RCC 7860 (cell line): ENCODE data around the gene GCLC.

Source experiments
- DNase-seq: peaks from one replicate; pipeline ENCODE4 v3.0.0-alpha.2; 2015; ENCODE audit warnings: low spot score
- FAIRE-seq: peaks from 2 replicates; lab custom pipeline; 2012; peaks lifted over from hg19 to GRCh38; lab: Jason Lieb, UNC

GCLC gene

DNA sequence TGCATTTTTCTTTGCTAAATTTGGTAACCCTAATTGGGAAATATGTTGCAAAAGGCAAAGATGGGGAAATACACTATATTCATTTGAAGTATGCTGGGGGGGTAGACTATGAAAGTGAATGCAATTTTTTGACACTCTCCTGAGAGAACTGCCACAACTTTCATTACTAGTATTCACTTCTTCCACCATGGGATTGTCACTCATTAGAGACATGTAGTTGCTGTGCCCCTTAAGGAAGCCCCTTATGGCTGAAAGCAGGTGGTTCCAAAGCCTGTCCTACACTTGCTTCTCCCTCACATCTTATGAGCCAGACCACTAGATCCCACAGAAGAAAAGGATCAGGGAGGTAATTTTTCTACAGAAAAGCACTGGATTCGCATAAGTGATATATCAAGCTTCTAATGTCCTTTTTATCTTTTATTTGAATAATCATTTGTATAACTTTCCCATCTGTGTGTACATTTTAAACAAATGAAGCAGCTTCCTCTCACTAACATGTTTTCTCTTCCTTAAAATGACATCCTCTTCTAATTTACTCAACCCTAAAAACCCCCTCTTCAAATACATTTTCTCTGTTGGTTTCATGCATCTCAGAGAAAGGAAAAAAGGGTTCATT lies 83.8 kb downstream of the GCLC start:
- DNase-seq (no peak), FAIRE-seq (no peak)

DNA sequence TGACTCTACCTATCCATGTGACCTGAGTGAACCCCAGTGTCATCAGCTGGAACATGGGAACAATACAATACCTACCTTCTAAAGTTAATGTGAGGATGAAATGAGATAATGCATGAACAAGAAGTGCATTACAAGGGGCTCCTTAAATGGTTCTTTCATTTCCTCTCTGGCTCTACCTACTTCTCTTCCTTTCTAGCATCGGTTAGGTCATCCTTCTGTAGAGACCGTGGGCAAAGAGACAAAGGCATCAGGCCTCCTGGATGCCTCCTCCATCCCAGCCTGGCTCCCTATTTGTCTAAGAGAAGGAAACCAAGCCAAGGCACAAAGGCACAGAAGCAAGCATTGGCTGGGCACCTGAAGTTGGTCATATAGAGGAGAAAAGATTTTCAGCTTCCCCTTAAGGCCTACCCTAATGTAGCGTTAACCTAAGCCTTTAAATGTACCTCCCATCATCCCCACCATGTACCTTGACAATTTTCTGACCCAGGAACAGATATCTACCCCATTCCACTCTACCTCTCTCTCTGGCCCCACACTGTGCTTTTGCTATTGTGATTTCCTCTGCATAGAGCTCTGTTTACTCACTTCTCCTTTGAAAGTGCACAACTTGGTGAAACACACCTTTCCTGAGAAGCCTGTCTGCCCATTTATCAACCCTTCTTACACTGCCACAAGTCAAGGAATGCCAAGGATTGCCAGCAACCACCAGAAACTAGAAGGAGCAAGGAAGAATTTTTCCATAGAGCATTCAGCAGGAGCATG lies 86.6 kb downstream of the GCLC start:
- DNase-seq, result no peak
- no peak for FAIRE-seq

DNA sequence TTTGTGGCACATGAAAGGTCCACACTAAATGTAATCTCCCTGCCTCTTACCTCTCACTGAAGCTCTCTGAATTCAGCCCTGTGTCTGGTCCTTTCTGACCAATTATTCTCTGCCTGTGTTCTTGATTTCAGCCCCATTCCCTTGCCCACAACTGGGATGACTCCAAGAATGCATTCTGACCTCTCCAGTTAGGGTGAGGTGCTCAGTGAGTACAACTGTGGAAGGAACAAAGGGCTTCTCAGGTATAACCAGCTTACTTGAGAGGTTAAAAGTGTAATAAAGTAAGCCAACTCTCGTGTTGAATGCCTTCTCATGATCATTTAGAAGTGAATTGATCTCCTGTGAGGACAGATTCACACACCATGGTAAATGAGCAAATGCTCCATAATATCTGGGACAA lies 88.1 kb downstream of the GCLC start:
- no peak for FAIRE-seq

DNA sequence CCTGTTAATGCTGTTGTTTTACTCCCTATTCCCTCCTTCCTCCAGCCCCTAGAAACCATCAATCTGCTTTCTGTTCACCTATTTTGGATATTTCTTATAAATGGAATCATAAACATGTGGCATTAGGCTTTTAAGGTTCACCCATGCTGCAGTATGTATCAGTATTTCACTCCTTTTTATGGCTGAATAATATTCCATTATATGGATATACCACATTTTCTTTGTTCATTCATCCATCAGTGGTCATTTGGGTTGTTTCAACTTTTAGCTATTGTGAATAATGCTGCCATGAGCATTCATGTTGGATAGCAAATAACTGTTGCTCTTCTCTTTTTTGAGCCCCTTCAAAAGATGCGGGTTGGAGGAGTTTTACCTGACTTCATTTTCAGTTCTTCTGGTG lies 89.2 kb downstream of the GCLC start:
- FAIRE-seq (no peak), DNase-seq (no peak)

More for the DNA sequence above, 88.1 kb downstream of the GCLC start:
- no peak for DNase-seq

DNA sequence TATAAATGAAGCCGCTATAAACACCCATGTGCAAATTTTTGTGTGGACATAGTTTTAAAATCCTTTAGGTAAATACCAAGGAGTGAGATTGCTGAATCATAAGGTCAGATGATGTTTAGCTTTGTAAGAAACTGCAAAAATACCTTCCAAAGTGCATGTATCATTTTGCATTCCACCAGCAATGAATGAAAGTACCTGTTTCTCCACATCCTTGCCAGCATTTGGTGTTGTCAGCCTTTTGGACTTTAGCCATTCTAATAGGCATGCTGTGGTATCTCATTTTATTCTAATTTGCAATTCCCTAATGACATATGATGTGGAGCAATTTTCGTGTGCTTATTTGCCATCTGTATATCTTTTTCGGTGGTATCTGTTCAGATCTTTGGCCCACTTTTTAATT lies 93.7 kb downstream of the GCLC start:
- no peak for DNase-seq
- FAIRE-seq, result no peak

DNA sequence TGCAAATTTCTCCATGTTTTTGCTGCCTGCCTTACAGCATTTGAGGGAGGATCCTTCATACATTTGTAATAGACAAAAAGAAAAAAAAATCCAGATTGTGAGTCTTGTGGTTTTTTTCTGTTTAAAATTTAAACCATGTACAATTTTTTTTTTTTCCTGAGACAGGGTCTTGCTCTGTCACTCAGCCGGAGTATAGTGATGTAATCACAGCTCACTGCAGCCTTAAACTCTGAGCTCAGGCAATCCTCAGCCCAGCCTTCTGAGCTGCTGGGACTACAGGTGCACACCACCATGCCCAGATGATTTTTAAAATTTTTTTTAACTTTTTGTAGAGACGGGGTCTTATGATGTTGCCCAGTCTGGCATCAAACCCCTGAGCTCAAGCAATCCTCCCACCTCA lies 97.0 kb downstream of the GCLC start:
- no peak for FAIRE-seq

More for the DNA sequence above, 97.0 kb downstream of the GCLC start:
- no peak for DNase-seq
